PC-9 (cell line): ENCODE data around the gene MRPL27.

Experiments used
- CTCF ChIP-seq: fragments of 200-600 bp; sonication (generic); conservative IDR thresholded peaks from 2 replicates; pipeline ENCODE4 v1.6.1; 2017; ENCODE audit warnings: mixed run types, antibody characterized with exemption, mild to moderate bottlenecking, moderate library complexity
- EZH2 ChIP-seq: fragments of 200-600 bp; sonication (generic); IDR thresholded peaks from 2 replicates; pipeline ENCODE4 v1.8.0; 2017; ENCODE audit warnings: antibody characterized with exemption, low read depth

DNA sequence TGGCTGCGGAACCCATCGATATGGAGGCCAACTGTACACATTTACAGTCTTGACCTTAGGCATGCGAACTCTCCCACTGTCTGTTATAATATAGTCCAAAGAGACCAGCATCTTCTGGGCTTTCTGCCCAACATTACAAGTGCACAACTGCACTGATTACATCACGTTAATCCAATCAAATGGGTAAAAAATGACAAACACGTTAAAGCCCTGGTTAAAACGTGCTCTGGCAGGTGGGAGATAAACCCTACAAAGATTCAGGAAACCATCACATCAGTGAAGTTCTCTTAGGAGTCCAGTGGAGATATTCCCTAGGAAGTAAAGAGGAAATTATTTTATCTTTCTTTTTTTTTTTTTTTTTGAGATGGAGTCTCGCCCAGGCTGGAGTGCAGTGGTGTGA lies 50.7 kb downstream of the MRPL27 start:
- no peak for TF ChIP-seq CTCF
- TF ChIP-seq EZH2, result no peak
